ENCODE data around the gene UBAP1. TPM values are rescaled to one million over a fixed set of nuclear protein-coding genes. Genes with fewer than 3 reads are reported as not detected.

The UBAP1 gene
- total and polyA plus RNA-seq, 9 of the 15 experiments (the other 6 are each of a cell fraction or from before 2014, with no cell fraction given), result 1.3 to 33.4 (median 16.5) TPM

- Histone ChIP-seq H3K27ac (ENCODE audit: extremely low read depth, low read depth, low read length) (no peak overlapping the region), H3K9me1 (ENCODE audit: control insufficient read depth, insufficient read depth, low read length) (no peaks in the 10 kb centered on the region), H3K4me3 (no peak overlapping the region), H3K4me2 (ENCODE audit: insufficient read depth, low read length) (no peak overlapping the region), H3K79me2 (ENCODE audit: control insufficient read depth, insufficient read depth, low read length) (peaks cover 66% of the 10 kb centered on the region), H3K4me1 (replicated peaks in 1 of 2; ENCODE audit: control insufficient read depth in 2 of 2, insufficient read depth in 2 of 2, low read length in 2 of 2) (peaks cover 0 to 9% of the 10 kb centered on the region in 2 experiments; a peak in 3 of 5 replicates), H3K36me3 (ENCODE audit: control insufficient read depth, insufficient read depth, low read length) (peaks cover 13% of the 10 kb centered on the region; the same call in 1 of the 3 replicates), H3K27me3 (ENCODE audit: control insufficient read depth in 2 of 2, insufficient read depth in 2 of 2, low read length in 2 of 2) (no peaks in the 10 kb centered on the region), H3K9me3 (replicated peaks; ENCODE audit: control insufficient read depth, insufficient read depth, low read depth, low read length) (no peaks in the 10 kb centered on the region), H3K9ac (ENCODE audit: insufficient read depth in 1 of 2, low read depth in 2 of 2, low read length in 2 of 2) (no peak overlapping the region), H4K20me1 (replicated peaks; ENCODE audit: control insufficient read depth, insufficient read depth, low read length) (peaks cover 6% of the 10 kb centered on the region; the same call in 1 of the 2 replicates), H2AFZ (ENCODE audit: low read depth, low read length) (no peak overlapping the region)
- no peak for FAIRE-seq
- 100% methylated on average over 1 of the region's 1 CpG for WGBS (ENCODE audit: insufficient coverage, low coverage, missing lambda C conversion rate)
- in situ Hi-C loops (cut with MboI) (no loop called here), intact Hi-C loops (cut with micrococcal nuclease) (loop anchor here (5.0 kb wide), 1 partner anchor 61 kb away; the partner anchor contains the start of gene DCAF12)
- BruUV-seq (replicated peaks), result no TSS peak
- DNase-seq (ENCODE audit: extremely low read depth in 1 of 4, low spot score in 3 of 4), result no peak
- ChIA-PET CTCF (ENCODE audit: low intra/inter-chr PET ratio) (no interaction called here), POLR2A (interaction anchor here (1.5 kb wide), 1 partner anchor 11 kb away, joined by 3 read pairs; no protein-coding TSS in a partner anchor)
- ATAC-seq, result no peak
- TF ChIP-seq NR0B1 (IDR thresholded peaks at IDR 0.05; ENCODE audit: partially characterized antibody) (no peak), RBM17 (IDR thresholded peaks at IDR 0.05; ENCODE audit: borderline replicate concordance, low read depth, low read length) (no peak), MITF (IDR thresholded peaks at IDR 0.05) (no peak), NKRF (IDR thresholded peaks at IDR 0.05; ENCODE audit: borderline replicate concordance) (no peak), TAF9B (IDR thresholded peaks at IDR 0.05; ENCODE audit: partially characterized antibody) (no peak), MYC (IDR thresholded peaks at IDR 0.05; ENCODE audit: low read depth, low read length) (no peak), MYC (CRISPR knock-in tag; IDR thresholded peaks at IDR 0.05; ENCODE audit: borderline replicate concordance, low read depth) (no peak), GATAD2B (IDR thresholded peaks at IDR 0.05; ENCODE audit: borderline replicate concordance) (no peak), NR2F6 (CRISPR knock-in tag; IDR thresholded peaks at IDR 0.05) (no peak)
These were observed 9.0 kb downstream of the UBAP1 start for GRCh38 chr9:34187891-34188240.
